NCI-H524 (cell line): ENCODE measurements around the gene SCRN1.

Experiments used
- DNase-seq, 2 experiments: peaks; one replicate each; lab custom pipeline; 2025; lab: John Stamatoyannopoulos, UW

SCRN1 gene

GRCh38 chr7:29926741-29927140, 62.9 kb downstream of the SCRN1 start:
- DNase-seq, result no peak

GRCh38 chr7:29926216-29926615, 63.4 kb downstream of the SCRN1 start:
- DNase-seq, result no peak

GRCh38 chr7:29924684-29925083, 64.9 kb downstream of the SCRN1 start:
- no peak for DNase-seq

GRCh38 chr7:29924006-29924405, 65.6 kb downstream of the SCRN1 start:
- no peak for DNase-seq

- no peak for DNase-seq
These were observed 66.5 kb downstream of the SCRN1 start for GRCh38 chr7:29922921-29923700.

GRCh38 chr7:29921404-29922010, 68.1 kb downstream of the SCRN1 start:
- peak; percentile 55 to 75 for DNase-seq

GRCh38 chr7:29920491-29920890, 69.1 kb downstream of the SCRN1 start:
- DNase-seq, result peak in 1 of 2 experiments; percentile 46

- DNase-seq, result no peak
These were observed 69.8 kb downstream of the SCRN1 start for GRCh38 chr7:29919790-29920189.

- no peak for DNase-seq
These were observed 70.8 kb downstream of the SCRN1 start for GRCh38 chr7:29918850-29919249.

GRCh38 chr7:29917641-29918040, 72.0 kb downstream of the SCRN1 start:
- DNase-seq, result no peak

- no peak for DNase-seq
These were observed 74.0 kb downstream of the SCRN1 start for GRCh38 chr7:29915481-29916215.

- DNase-seq, result no peak
These were observed 75.4 kb downstream of the SCRN1 start for GRCh38 chr7:29914180-29914579.

- DNase-seq, result no peak
These were observed 83.2 kb downstream of the SCRN1 start for GRCh38 chr7:29906200-29907022.

GRCh38 chr7:29900745-29901144, 88.9 kb downstream of the SCRN1 start:
- DNase-seq, result no peak

GRCh38 chr7:29898301-29898700, 91.3 kb downstream of the SCRN1 start:
- no peak for DNase-seq

GRCh38 chr7:29896685-29897411, 92.8 kb downstream of the SCRN1 start:
- DNase-seq, result no peak

- DNase-seq, result no peak
These were observed 94.0 kb downstream of the SCRN1 start for GRCh38 chr7:29895559-29895958.

GRCh38 chr7:29894256-29894655, 95.3 kb downstream of the SCRN1 start:
- DNase-seq, result no peak

- DNase-seq, result no peak
These were observed 96.1 kb downstream of the SCRN1 start for GRCh38 chr7:29893351-29893965.

GRCh38 chr7:29892231-29892630, 97.4 kb downstream of the SCRN1 start:
- DNase-seq, result no peak

GRCh38 chr7:29891766-29892165, 97.8 kb downstream of the SCRN1 start:
- no peak for DNase-seq
